Stimulated activated CD8-positive, alpha-beta memory T cell treated with anti-CD3 and anti-CD28 coated beads, Interleukin-2, amount 100 ng/mL, for 1 hour (primary cell): ENCODE measurements around the gene HTR6.

Experiments used
- DNase-seq, 2 donors: peaks; one replicate each; pipeline ENCODE4 v3.0.0-alpha.2; 2020; ENCODE audit warnings: low read depth in 2 of 2

HTR6 gene

DNA sequence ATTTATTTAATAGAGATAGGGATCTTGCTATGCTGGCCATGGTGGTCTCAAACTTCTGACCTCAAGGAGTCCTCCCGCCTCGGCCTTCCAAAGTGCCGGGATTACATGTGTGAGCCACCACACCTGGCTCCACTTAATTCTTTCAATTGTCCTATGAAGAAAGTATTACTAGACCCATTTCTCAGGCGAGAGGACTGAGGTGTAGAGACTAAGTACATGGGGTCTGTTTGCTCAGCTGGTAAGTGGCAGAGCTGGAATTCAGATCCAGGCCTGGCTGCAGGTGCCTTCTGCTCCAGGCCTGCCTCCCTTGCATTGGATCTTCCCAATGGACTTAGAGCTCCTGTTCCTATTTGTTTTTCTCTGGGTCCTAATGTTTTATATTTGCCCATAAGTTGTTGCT, 55.5 kb downstream of the HTR6 start:
- no peak for DNase-seq

DNA sequence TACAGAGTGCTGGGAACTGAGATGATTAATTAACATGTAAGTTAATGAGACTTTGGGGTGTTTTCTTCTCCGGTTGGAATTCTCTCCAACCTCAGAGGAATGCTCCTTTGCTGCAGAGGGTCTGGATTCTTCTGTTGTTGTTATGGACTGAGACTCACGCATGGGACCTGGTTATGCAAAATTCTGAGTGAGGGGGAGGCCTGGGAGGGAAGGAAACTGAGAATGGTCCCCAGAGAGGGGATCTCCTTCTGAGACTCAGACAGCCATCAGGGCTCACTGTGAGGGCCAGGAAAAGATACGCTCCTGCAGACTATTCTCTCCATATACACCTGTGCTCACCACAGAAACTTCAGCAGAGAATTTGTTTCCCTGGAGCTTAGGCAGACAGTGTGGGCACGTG, 56.3 kb downstream of the HTR6 start:
- no peak for DNase-seq

DNA sequence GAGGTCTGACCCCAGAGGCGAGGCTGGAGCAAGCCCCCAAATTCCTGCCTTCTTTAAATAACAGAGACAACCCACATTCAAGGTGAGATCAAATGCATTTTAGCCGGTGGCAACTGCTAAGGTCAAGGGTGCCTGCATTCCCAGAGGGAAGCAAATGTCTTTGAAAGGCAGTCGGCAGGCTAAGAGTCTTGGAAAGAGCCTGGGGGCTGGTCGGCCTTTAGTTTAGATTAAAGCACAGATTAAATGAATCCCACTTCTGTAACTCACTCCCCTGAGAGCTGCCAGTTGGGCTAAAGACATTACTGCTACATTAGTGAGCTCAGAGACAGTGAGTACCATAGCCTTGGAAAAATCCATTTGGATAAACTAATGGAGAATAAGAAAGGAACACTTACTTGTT, 59.2 kb downstream of the HTR6 start:
- no peak for DNase-seq

GRCh38 chr1:19725606-19726005, 60.9 kb downstream of the HTR6 start:
- no peak for DNase-seq

DNA sequence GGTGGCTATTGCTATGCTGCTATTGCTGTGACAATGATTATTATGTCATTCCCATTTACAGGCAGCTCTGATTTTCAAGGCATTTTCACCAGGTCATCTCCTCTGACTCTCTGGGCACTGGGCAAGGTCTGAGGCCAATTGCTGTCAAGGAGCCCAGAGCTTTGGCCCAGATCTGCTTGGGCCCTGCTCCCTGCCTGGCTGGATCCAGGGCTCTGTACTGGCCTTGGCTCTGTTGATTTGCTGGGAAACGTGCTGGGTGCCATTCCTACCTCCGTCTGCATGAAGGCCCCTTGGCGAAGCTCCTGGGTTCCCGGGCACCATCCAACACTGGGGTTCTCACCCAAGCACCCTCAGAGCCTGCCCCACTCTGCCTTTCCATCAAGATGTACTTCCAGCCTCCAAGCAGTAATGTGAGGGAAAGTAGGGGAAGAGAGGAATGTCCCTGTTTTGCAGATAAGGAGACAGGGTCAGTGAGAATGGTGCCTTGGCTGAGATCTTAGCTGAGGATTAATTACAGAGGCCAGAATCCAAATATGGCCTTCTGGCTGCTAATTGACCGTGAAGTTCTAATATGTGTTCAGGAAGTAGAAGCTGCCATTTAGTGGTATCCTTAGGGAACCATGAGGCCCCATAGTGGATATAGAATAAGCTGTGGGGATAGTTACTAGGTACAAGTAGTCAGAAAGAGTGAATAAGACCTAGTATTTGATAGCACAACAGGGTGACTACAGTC, 63.9 kb downstream of the HTR6 start:
- no peak for DNase-seq

- no peak for DNase-seq
These were observed 65.6 kb downstream of the HTR6 start for GRCh38 chr1:19730232-19730631.
